Testis (tissue), 3 donors: ENCODE results near the gene PTGES2. TPM values are rescaled to one million over a fixed set of nuclear protein-coding genes. Genes with fewer than 3 reads are reported as not detected.
A peak's percentile ranks its signal among the peaks of the same experiment; 100 is the strongest.

Experiments
- DNase-seq: peaks from one replicate; pipeline ENCODE4 v3.0.0-alpha.2; 2019
- H3K27ac ChIP-seq, 2 donors: fragments of 200-600 bp; sonication (generic); one replicate each; pipeline ENCODE4 v1.5.1; 2019
- H3K27me3 ChIP-seq: fragments of 200-600 bp; sonication (generic); one replicate; pipeline ENCODE4 v1.5.1; 2019
- H3K36me3 ChIP-seq: fragments of 200-600 bp; sonication (generic); one replicate; pipeline ENCODE4 v1.5.1; 2017; ENCODE audit warnings: low read depth; ENCODE audit errors: missing control alignments
- H3K4me1 ChIP-seq: fragments of 200-600 bp; sonication (generic); one replicate; pipeline ENCODE4 v1.5.1; 2019
- H3K4me3 ChIP-seq, 2 donors: fragments of 200-600 bp; sonication (generic); one replicate each; pipeline ENCODE4 v1.5.1; 2017 to 2019
- H3K9me3 ChIP-seq: fragments of 200-600 bp; sonication (generic); one replicate; pipeline ENCODE4 v1.5.1; 2017
- POLR2A ChIP-seq: fragments of 450-650 bp; IDR thresholded peaks from one replicate; pipeline ENCODE4 v1.6.1; 2017; ENCODE audit warnings: antibody characterized with exemption, mild to moderate bottlenecking, moderate library complexity
- WGBS, 2 donors: methylation state at CpG; one replicate each; pipeline ENCODE4 v1.1.5; 2018; 5-methylcytosine and 5-hydroxymethylcytosine counted together
- intact Hi-C: fragments of 100-400 bp; cut with DNase I; formaldehyde crosslinking; loops from one replicate; pipeline ENCODE4 v1.15.1; 2023; ENCODE audit warnings: low total_unique reads
- polyA plus RNA-seq: library from polyadenylated mRNA; stranded (reverse); fragments of 350-450 nt; fragmentation: Illumina TruSeq; extraction: RNeasy Lipid Tissue Mini Kit (QIAGEN cat#74804); gene quantifications from one replicate; pipeline ENCODE4 v1.2.3, GENCODE V29; 2014; ENCODE audit warnings: low read depth, low replicate concordance; ENCODE audit not compliant: insufficient read depth
- total RNA-seq, 2 donors: library from RNA; depleted of rRNA; stranded (reverse); fragments of >200 nt; gene quantifications; one replicate each; pipeline ENCODE4 v1.2.3, GENCODE V29; 2016
- TF ChIP-seq, protein P1 (sequence below), 3 experiments: fragments of 450-650 bp in 2 of 3; fragments of 200-600 bp in 1 of 3; sonication (generic) in 1 of 3; IDR thresholded peaks; one replicate each; pipeline ENCODE4 v1.5.1; 2016 to 2019; ENCODE audit warnings: antibody characterized with exemption in 3 of 3, mild to moderate bottlenecking in 2 of 3, moderate library complexity in 1 of 3

PTGES2 gene
- total and polyA plus RNA-seq, 3 donors from 2014 or later, result 53.1 to 96.4 (median 95.8) TPM

DNA sequence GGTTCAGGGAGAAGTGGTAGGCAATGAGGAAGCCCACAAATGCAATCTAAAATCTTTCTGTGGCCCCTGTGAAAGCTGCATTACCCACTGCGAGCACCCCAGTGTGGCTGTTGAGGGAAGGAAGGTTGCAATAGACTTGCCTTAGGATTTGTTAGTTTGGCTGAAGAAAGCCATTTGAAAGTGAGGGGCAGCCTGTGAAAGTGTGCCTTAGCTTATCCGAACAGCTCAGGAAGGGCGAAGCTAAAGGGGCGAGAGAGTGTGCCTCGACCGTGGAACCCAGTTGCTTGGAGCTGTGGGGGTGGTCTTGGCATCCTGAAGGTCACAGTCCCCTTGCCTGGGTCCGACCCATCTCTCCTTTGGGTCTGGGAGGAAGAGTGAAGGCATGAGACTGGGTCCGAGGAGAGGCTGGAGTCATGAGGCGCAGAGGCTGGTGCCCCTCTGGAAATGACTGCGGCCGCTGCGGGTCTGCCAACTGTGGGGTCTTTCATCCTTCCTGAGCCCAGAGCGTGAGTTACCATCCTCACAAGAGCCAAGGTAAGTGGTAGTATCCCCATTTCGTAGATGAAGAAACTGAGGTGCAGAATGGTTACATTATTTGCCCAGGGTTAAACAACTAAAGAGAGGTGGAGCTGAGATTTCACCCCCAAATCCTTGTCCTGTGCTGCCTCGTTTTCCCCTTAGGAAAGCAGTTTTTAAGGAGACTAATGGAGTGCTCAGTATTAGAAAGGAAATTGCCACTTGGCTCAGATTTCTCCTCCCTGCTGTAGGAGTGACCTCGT, 35.1 kb downstream of the PTGES2 start:
- no peaks in the 10 kb centered on the region for H3K27me3 ChIP-seq
- no peak for TF ChIP-seq POLR2A
- TF ChIP-seq, protein P1, sequence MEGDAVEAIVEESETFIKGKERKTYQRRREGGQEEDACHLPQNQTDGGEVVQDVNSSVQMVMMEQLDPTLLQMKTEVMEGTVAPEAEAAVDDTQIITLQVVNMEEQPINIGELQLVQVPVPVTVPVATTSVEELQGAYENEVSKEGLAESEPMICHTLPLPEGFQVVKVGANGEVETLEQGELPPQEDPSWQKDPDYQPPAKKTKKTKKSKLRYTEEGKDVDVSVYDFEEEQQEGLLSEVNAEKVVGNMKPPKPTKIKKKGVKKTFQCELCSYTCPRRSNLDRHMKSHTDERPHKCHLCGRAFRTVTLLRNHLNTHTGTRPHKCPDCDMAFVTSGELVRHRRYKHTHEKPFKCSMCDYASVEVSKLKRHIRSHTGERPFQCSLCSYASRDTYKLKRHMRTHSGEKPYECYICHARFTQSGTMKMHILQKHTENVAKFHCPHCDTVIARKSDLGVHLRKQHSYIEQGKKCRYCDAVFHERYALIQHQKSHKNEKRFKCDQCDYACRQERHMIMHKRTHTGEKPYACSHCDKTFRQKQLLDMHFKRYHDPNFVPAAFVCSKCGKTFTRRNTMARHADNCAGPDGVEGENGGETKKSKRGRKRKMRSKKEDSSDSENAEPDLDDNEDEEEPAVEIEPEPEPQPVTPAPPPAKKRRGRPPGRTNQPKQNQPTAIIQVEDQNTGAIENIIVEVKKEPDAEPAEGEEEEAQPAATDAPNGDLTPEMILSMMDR (IDR thresholded peaks at IDR 0.05), result no peak
- H3K4me3 ChIP-seq, result no peak overlapping the region
- 59 to 69% methylated on average over 10 to 16 of the region's 16 CpGs for WGBS, 2 donors
- H3K4me1 ChIP-seq, result peaks cover 49% of the 10 kb centered on the region
- H3K27ac ChIP-seq, result peak overlapping the region; percentile 78 to 85
- DNase-seq, result no peak
- intact Hi-C loops, result no loop called here
- H3K9me3 ChIP-seq, result no peaks in the 10 kb centered on the region
- no peaks in the 10 kb centered on the region for H3K36me3 ChIP-seq

DNA sequence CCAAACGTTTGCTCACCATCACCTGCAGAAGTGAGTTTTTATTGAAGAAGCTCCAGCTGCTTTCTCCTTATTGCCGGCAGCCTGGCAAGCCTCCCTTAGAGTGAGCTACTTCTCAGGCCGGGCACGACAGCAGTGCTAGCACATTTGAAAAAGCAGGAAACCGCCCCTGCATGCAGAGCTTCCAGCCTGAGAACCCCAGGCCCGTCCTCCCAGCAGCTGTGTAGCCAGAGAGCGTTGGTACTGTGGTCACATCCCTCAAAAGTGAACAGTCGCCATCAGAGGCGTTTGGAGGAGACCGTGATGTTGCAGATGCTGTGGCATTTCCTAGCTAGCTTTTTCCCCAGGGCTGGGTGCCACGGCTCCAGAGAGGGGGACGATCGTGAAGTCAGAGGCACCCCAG, 36.0 kb downstream of the PTGES2 start:
- Histone ChIP-seq H3K27me3 (no peaks in the 10 kb centered on the region), H3K4me1 (peaks cover 49% of the 10 kb centered on the region), H3K27ac (peak overlapping the region; percentile 51 to 85), H3K9me3 (no peaks in the 10 kb centered on the region), H3K36me3 (no peaks in the 10 kb centered on the region), H3K4me3 (no peak overlapping the region)
- intact Hi-C loops, result no loop called here
- no peak for DNase-seq
- TF ChIP-seq, protein P1 (IDR thresholded peaks at IDR 0.05), result no peak
- no peak for TF ChIP-seq POLR2A
- 36 to 44% methylated on average over 8 to 13 of the region's 13 CpGs for WGBS, 2 donors

DNA sequence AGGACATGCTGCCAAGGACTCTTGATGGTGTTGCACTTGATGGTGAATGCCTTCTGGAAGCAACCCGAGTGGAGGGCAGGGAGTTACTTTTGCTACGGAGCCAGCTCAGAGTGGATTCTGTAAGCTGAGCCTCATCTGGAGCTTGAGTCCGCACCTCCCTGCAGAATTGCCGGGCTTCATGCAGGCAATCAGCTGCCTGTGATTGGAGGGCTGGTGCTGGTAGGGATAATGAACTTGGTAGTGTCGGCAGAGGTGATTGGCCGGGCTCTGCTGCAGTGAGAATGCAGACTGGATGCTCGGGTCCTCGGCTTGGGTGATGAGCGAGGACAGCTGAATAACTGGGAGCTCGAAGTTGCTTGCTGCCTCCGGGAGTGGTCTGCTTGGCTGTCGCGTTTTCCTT, 36.4 kb downstream of the PTGES2 start:
- H3K36me3 ChIP-seq, result no peaks in the 10 kb centered on the region
- no peaks in the 10 kb centered on the region for H3K9me3 ChIP-seq
- whole genome bisulfite sequencing, 2 donors, result 39 to 48% methylated on average over 13 of the region's 13 CpGs
- intact Hi-C loops, result no loop called here
- peaks cover 49% of the 10 kb centered on the region for H3K4me1 ChIP-seq
- no peaks in the 10 kb centered on the region for H3K27me3 ChIP-seq
- TF ChIP-seq, protein P1 (IDR thresholded peaks at IDR 0.05), result no peak
- no peak for TF ChIP-seq POLR2A
- no peak overlapping the region for H3K4me3 ChIP-seq
- no peak overlapping the region for H3K27ac ChIP-seq
- DNase-seq, result peak; percentile 90

DNA sequence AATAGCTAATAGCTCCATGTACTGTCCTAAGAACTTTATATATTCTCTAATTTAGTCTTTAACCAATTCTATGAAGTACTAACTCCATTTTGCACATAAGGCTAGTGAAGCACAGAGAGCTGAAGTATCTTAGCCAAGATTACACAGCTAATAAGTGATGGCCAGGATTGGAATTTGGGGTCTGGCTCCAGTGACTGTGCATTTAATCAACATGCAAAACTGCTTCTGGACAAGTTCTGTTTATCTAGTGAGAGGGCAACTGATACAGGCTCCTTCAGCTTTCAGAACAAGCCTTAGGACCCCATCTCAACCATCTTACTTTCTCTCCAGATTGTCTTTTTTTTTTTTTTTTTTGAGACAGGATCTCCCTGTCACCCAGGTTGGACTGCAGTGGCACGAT, 38.2 kb downstream of the PTGES2 start:
- no peak for DNase-seq
- no peaks in the 10 kb centered on the region for H3K36me3 ChIP-seq
- intact Hi-C loops, result no loop called here
- no peaks in the 10 kb centered on the region for H3K27me3 ChIP-seq
- H3K27ac ChIP-seq, result no peak overlapping the region
- TF ChIP-seq, protein P1 (IDR thresholded peaks at IDR 0.05), result no peak
- no peak for TF ChIP-seq POLR2A
- 59 to 65% methylated on average over 1 of the region's 1 CpG for WGBS, 2 donors
- H3K4me1 ChIP-seq, result peaks cover 41% of the 10 kb centered on the region
- no peaks in the 10 kb centered on the region for H3K9me3 ChIP-seq
- no peak overlapping the region for H3K4me3 ChIP-seq
